ENCODE data around the gene OTOA.
"Not testable (repeated sequence)": the region's sequence is repeated elsewhere in the genome, so short reads cannot be mapped to it uniquely, and the experiment has no call there.

The OTOA gene

GRCh38 chr16:21642861-21643260 lies 20.9 kb upstream of the OTOA start:
- DNase-seq: no peak

DNA sequence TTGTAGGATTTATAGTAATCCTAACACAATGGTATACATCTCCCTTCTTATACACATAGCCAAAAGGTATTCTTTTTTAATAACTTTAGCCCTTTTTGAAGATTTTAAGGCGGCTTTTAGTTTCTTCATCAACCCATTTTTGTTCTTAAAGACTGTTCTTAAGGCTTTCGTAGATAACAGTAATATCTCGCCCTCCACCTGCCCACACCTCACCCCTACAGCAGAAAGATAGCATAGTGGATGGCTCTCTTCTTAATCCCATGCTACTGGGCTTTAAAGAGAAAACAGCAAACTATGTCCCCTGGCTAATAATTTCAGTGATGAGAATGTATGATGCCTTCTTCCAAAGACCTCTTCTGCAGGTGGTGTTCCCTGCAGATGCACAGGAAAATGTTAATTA lies 20.0 kb upstream of the OTOA start:
- no peak for DNase-seq

- no peak for DNase-seq
These were observed 19.1 kb upstream of the OTOA start for GRCh38 chr16:21644674-21645073.

DNA sequence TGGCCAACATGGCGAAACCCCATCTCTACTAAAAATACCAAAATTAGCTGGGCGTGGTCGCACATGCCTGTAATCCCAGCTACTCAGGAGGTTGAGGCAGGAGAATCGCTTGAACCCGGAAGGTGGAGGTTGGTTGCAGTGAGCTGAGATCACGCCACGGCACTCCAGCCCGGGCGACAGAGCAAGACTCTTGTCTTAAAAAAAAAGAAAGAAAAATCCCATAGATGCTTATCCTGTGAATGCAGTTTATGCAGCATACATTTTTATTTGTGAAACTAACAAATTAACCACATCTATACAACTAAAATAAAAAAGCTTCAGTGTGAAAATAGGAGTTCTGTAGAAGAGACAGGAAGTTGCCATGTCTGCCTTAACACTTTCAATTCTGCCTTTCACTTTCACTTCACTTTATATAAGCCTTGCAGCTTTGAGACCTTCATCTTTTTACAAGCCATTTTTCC lies 18.5 kb upstream of the OTOA start:
- DNase-seq: no peak

- DNase-seq: no peak
These were observed 17.7 kb upstream of the OTOA start for GRCh38 chr16:21646091-21646490.

DNA sequence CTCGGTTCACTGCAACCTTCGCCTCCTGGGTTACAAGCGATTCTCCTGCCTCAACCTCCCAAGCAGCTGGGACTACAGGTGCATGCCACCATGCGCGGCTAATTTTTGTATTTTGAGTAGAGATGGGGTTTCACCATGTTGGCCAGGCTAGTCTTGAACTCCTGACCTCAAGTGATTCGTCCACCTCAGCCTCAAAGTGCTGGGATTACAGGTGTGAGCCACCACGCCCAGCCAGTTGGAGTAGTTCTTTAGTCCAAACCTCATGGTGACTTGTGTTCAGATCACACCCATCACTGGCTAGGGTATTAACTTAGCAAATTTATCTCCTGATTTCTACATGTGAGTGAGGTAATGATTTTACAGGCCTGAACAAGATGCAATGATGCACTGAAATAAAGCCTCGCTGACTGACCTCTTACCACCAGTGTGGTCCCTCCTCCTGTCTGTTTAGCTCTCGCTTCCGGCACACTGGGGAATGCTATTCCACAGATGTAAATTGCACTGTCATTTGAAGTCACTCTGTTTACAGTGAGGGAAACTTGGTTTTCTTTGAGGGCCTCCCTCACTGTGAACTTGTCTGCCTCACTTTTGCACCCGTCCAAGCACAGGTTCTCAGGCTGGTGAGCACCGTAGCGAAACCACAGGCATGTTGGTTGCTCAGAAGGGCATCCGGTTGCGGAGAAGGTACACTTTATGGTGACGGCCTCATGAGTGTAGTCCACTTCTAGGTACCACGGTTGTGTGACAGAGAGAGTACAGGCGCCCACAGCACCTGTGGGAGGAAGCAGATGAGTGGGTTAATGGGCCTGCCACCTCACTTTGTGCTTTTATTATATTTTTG lies 16.8 kb upstream of the OTOA start:
- DNase-seq: no peak

DNA sequence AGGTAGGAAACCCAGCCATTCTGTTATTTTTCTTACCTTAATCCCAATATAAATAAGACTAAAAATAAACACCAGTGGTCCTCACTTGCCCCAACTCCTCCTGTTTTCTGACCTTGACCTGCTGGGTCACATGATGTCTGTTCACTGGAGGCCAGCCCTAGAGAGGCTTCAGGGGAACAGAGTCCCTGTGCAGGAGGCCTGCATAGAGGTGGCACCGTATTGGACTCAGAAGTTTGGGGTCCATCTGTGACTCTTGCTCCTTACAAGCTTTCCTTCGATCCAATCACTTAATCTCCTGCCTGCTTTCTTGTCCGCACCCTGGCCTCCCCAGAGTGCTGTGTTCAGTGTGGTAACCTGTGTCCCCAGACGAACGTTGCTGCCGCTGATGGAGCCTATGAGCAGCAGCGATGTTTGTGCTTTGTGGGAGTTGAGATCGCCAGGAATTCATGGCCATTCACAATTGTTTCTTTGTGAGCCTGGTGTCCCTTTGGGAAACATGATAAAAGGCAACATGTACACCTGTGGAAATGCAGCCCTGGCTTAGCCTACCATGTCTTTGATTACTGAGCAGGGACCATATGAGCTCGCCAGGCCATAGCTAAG lies 16.1 kb upstream of the OTOA start:
- DNase-seq: no peak

GRCh38 chr16:21649826-21650406 lies 13.9 kb upstream of the OTOA start:
- DNase-seq: not testable (repeated sequence)

DNA sequence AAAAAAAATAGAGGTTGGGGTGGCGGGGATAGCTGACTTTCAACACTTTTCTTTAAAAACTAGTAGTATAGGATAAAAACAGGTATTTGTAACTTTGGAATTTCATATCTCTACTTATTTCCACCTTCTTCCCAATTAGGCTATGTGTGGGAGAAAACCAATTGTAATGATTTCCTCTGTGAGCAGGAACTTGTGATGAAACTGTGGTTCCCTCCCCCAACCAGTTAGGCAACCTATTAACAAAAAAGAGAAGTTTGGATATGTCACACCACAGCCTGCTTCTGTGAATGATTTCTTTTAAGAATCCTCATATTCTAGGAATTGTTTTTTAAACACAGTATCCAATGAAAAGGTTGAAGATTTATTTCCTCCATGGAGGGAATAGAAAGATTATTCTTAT lies 13.2 kb upstream of the OTOA start:
- no peak for DNase-seq

DNA sequence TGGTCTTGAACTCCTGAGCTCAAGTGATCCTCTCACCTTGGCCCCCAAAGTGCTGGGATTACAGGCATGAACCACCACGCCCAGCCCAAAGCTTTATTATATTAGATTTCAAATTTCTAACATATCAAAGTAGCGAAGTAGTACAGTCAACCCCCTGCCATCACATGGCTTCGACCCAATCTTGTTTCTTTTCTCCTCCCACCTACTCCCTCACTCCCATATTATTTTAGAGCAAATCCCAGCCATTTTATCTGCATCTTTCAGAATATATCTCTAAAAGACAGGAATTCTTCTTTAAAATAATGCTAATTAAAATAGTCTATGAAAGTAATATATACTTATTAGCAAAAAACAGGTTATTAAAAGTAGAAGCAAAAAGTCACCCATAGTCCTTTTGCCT lies 12.3 kb upstream of the OTOA start:
- DNase-seq: no peak

DNA sequence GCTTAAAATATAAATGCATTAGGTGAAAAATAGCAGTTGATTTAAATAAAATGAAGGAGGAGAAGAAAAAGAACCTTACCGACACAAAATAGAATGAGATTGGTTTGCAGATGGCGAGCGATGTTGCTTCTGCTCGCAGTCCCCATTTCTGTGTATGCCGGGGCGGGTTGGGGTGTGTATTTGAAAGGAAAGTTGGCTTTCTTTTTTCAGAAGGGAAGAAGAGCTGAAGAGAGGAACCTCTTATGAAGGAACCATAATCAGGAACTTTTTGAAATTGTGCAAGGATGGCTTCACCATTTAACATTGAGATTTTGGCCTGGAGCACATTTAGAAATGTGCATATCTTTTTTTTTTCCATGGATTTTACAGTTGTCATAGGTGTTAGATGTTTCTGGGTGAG lies 11.3 kb upstream of the OTOA start, which contains the start of gene IGSF6:
IGSF6 (minus strand) TSS at position 156 of the 400 bp plus-strand sequence; CDS start at position 146, 10 bp downstream.
- DNase-seq: no peak

DNA sequence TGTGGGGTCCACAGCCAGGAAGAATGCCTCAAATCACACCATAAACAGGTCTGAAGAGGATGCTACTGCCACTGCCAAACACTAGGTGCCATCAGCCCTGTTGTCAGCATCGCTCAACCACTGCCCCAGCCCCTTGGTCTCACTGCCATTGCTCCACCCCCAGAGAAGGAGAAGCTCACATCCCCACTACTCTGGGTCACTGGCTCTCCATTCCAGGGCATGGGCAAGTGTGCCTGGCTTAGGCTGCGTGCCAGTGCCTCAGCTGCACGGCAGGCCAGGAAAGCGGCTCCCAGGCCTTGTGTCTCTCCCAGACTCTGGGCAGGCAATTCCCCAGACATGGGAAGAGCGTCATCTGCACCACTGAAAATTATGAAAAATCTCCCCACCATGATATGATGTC lies 10.2 kb upstream of the OTOA start:
- no peak for DNase-seq

GRCh38 chr16:21654466-21654865 lies 9.3 kb upstream of the OTOA start:
- no peak for DNase-seq

GRCh38 chr16:21654881-21655280 lies 8.9 kb upstream of the OTOA start:
- no peak for DNase-seq

DNA sequence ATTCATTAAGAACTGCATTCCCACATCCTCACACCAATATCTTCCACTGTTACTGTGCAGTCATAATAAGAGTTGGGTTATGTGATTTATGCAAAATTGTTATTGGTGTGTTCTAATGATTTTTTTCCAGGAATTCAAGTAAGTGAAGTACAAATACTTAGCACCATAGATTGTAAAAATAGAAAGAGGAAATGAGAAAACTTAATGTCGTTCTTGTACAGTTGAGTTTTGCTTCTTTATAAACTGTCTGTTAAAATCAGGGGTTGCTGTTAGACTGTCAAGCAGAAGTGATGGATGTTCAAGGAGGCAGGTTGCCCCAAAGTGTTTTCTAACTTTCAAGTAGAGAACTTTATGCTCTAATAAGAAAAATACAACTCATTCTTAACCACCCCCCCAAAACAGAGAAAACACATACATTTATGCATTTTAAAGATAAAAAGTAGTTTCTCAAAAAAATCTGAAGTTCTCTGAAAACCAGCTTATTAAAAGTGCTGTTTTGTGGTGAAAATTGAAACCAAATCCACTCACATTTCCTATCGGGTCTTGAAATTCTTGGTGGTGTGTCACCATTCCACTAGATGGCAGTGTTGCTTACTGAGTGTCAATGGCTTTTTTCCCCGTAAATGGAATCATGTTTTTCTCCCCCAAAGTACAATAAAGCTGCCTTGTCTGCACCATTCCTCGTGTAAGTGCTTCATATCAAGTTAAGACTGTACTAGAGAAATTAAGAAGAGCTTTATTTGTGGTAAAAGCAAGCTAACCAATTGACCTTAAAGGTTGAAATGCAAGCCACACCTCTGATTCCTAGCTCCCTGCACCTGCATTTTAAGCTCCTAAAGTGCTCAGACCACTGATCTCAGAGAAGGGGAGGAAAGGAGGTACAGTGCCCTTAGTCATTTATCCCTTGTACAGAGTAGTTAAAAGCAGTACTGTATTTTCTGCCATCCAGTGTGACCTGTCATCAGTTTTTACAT lies 6.7 kb upstream of the OTOA start:
- peak in 1 of 2 experiments; percentile 36 for DNase-seq

DNA sequence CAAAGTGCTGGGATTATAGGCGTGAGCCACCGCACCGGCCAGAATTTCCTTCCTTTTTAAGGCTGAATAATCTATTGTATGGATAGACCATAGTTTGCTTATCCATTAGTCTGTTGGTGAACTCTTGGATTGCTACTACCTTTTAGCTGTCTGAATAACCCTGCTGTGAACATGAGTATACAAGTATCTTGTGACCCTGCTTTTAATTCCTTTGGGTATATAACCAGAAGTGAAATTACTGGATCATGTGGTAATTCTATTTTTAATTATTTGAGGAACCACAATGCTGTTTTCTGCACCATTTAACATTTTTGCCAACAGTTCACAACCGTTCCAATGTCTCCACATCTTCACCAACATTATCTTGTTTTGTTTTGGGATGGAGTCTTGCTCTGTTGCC lies 4.6 kb upstream of the OTOA start:
- no peak for DNase-seq

DNA sequence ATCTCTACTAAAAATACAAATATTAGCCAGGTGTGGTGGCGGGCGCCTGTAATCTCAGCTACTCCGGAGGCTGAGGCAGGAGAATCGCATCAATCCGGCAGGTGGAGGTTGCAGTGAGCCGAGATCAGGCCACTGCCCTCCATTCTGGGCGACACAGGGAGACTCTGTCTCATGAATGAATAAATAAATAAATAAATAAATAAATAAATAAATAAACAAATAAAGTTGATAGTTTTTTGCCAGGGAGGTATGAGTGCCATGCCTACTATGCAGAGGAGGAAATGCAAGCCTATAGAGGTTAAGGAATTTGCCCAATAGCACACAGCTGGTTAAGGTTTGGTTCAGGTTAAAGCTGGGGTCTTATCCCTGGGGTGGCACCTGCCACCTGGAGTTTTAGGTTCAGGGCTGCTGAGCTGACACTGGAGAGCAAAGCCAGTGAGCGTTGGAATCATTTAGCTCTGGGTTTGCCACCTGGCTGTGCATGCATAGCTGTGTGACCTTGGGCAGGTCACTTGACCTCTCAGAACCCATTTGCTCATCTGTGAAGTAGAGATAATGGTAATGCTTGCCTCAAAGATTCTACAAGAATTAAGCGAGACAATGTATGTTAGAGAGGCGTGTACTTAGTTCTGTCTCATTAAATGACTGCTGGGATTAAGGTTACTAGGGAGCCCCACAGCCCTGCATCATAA lies 1.2 kb downstream of the OTOA start:
- no peak for DNase-seq

- DNase-seq: no peak
These were observed 3.0 kb downstream of the OTOA start for GRCh38 chr16:21666772-21667171.

GRCh38 chr16:21667575-21667974 lies 3.8 kb downstream of the OTOA start:
- DNase-seq: no peak

DNA sequence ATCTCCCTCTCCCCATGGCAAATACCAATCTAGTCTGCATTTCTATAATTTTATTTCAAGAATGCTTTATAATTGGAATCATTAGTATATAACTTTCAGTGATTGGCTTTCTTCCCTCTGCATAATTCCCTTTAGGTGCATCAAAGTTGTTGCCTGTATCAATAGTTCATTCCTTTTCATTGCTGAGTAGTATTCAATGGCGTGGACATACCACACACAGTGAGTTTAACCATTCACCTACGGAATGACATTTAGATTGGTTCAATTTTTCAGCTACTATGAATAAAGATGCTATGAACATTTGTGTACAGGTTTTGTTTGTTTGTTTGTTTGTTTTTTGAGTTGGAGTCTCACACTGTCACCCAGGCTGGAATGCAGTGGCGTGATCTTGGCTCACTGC lies 9.7 kb downstream of the OTOA start:
- no peak for DNase-seq

DNA sequence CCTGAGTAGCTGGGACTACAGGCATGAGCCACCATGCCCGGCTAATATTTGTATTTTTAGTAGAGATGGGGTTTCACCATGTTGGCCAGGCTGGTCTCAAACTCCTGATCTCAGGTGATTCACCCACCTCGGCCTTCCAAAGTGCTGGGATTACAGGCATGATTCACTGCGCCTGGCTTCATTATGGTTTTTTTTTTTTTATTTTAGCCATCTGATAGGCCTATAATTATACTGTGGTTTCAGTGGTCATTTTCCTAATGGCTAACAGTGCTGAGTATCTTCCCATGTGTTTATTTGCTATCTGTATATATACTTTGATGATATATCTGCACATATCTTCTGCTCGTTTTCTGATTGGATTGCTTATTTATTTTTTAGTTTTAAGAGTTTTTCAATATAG lies 10.7 kb downstream of the OTOA start:
- DNase-seq: not testable (repeated sequence)

DNA sequence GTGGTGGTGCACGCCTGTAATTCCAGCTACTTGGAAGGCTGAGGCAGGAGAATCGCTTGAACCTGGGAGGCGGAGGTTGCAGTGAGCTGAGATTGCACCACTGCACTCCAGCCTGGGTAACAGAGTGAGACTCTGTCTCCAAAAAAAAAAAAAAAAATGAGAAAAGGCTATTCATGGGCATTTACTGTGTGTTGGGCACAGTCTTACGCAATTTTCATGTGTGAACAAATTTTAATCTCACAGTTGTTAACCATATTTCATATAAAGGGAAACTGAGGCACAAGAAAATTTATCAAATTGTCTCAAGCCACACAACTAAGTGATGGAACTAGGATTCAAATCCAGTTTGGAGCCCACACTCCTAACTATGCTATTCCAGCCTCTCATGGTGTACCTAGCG lies 16.9 kb downstream of the OTOA start:
- DNase-seq: not testable (repeated sequence)

Data from SW 1271 (cell line).